ENCODE measurements around the gene PDE11A. TPM values are rescaled to one million over a fixed set of nuclear protein-coding genes. Genes with fewer than 3 reads are reported as not detected.

The PDE11A gene
- total and polyA plus RNA-seq, 2 experiments from 2014 or later = 0.34 to 0.86 TPM

DNA sequence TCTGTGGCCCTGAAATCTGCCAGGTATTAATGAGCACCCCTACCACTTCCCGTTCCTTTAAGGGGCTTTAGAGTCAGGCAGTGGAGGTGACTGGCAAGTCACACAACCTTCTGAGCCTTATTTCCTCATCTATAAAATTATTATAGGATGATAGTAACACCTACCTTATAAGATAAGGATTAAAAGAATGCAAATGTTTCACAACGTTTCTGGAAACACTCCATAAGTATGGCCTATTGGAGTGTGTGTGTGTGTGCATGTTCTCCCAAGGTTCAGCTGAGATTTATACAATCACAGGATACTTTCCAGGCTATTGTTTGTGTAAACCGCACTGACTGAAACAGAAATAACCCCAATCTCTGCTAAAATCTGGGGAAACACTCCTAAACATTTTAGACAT lies 176.0 kb downstream of the PDE11A start:
- TF ChIP-seq EZH2 (IDR thresholded peaks at IDR 0.05; ENCODE audit: insufficient read depth, poor library complexity, severe bottlenecking) (no peak), EZH2phosphoT487 (IDR thresholded peaks at IDR 0.05; ENCODE audit: insufficient read depth, low read depth) (no peak)
- no peaks in the 10 kb centered on the region for H3K4me1 ChIP-seq (ENCODE audit: insufficient read depth)
- H3K9ac ChIP-seq = no peak overlapping the region
- H3K4me3 ChIP-seq = no peak overlapping the region
- H3K79me2 ChIP-seq (ENCODE audit: insufficient read depth) = no peaks in the 10 kb centered on the region
- H4K20me1 ChIP-seq (ENCODE audit: insufficient read depth) = no peaks in the 10 kb centered on the region
- H3K27me3 ChIP-seq (replicated peaks; ENCODE audit: insufficient read depth) = no peaks in the 10 kb centered on the region
- no peak for DNase-seq
- H3K4me2 ChIP-seq (ENCODE audit: unreplicated experiment) = no peak overlapping the region
- H3K36me3 ChIP-seq (ENCODE audit: low read depth) = no peaks in the 10 kb centered on the region
- H2AFZ ChIP-seq = no peak overlapping the region
- WGBS, 2 experiments (ENCODE audit: low coverage in 1 of 2, low lambda C conversion rate in 2 of 2, missing lambda C conversion rate in 2 of 2) = 23 to 32% methylated on average over 3 of the region's 3 CpGs
- H3K9me2 ChIP-seq (ENCODE audit: insufficient read depth) = no peaks in the 10 kb centered on the region
- in situ Hi-C loops (cut with MboI) = no loop called here
- H3F3A ChIP-seq (ENCODE audit: insufficient read depth) = no peaks in the 10 kb centered on the region
- no peak overlapping the region for H3K27ac ChIP-seq
- H3K9me3 ChIP-seq (ENCODE audit: low read depth) = no peaks in the 10 kb centered on the region

DNA sequence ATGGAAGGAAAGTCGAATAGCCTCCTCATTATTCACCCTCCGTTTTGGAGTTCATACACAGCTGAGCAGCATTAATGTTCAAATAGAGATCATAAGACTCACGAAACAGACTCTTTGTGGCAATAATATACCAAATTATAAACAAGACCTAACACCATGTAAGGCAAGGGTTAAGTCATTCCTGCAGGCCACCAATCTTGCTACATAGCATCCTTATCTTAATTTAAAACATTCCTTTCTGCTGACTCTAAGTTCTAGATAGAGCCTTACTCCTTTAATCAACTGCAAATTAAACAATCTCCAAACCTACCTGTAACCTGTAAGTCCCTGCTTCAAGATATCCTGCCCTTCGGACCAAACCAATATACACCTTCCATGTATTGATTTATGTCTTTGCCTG lies 178.0 kb downstream of the PDE11A start:
- Histone ChIP-seq H3K79me2 (ENCODE audit: insufficient read depth) (no peaks in the 10 kb centered on the region), H3K4me1 (ENCODE audit: insufficient read depth) (no peaks in the 10 kb centered on the region), H3K9me3 (ENCODE audit: low read depth) (no peaks in the 10 kb centered on the region), H3K9me2 (ENCODE audit: insufficient read depth) (no peaks in the 10 kb centered on the region; the same call in 1 of the 2 replicates), H3K27me3 (replicated peaks; ENCODE audit: insufficient read depth) (no peaks in the 10 kb centered on the region), H3K36me3 (ENCODE audit: low read depth) (no peaks in the 10 kb centered on the region), H3K4me2 (ENCODE audit: unreplicated experiment) (no peak overlapping the region), H2AFZ (no peak overlapping the region), H4K20me1 (ENCODE audit: insufficient read depth) (no peaks in the 10 kb centered on the region), H3F3A (ENCODE audit: insufficient read depth) (no peaks in the 10 kb centered on the region), H3K9ac (no peak overlapping the region), H3K27ac (no peak overlapping the region), H3K4me3 (no peak overlapping the region)
- 29 to 31% methylated on average over 4 of the region's 4 CpGs for WGBS, 2 experiments (ENCODE audit: low coverage in 1 of 2, low lambda C conversion rate in 2 of 2, missing lambda C conversion rate in 2 of 2)
- DNase-seq = no peak
- TF ChIP-seq EZH2 (IDR thresholded peaks at IDR 0.05; ENCODE audit: insufficient read depth, poor library complexity, severe bottlenecking) = no peak
- in situ Hi-C loops (cut with MboI) = no loop called here

DNA sequence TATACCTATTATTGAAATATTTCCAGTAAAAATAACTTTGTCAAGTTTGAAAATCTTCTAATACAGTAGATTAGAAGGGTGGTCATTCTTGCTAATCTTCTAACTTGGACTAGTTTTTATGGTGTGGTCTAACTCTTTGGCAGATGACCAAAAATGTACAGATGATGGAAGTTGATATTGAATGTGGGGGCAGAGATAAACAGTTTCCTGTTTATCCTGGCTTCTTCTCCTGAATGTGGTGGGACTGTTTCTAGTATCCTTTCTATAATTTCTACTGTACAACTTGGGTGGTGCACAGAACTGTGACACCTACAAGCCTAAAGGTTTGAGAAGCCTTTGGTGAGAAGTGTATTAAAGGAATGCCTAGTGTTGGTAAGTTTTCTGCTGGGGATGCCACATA lies 178.7 kb downstream of the PDE11A start:
- no peak overlapping the region for H3K27ac ChIP-seq
- no peaks in the 10 kb centered on the region for H3K9me3 ChIP-seq (ENCODE audit: low read depth)
- H3K9ac ChIP-seq = no peak overlapping the region
- H2AFZ ChIP-seq = no peak overlapping the region
- H3K4me1 ChIP-seq (ENCODE audit: insufficient read depth) = no peaks in the 10 kb centered on the region
- H3K4me3 ChIP-seq = no peak overlapping the region
- H3K36me3 ChIP-seq (ENCODE audit: low read depth) = no peaks in the 10 kb centered on the region
- H4K20me1 ChIP-seq (ENCODE audit: insufficient read depth) = no peaks in the 10 kb centered on the region
- H3K79me2 ChIP-seq (ENCODE audit: insufficient read depth) = no peaks in the 10 kb centered on the region
- TF ChIP-seq EZH2phosphoT487 (IDR thresholded peaks at IDR 0.05; ENCODE audit: insufficient read depth, low read depth) (no peak), EZH2 (IDR thresholded peaks at IDR 0.05; ENCODE audit: insufficient read depth, poor library complexity, severe bottlenecking) (no peak)
- no peak for DNase-seq
- no peaks in the 10 kb centered on the region for H3F3A ChIP-seq (ENCODE audit: insufficient read depth)
- in situ Hi-C loops (cut with MboI) = no loop called here
- H3K4me2 ChIP-seq (ENCODE audit: unreplicated experiment) = no peak overlapping the region
- no peaks in the 10 kb centered on the region for H3K27me3 ChIP-seq (replicated peaks; ENCODE audit: insufficient read depth)
- no peaks in the 10 kb centered on the region; the same call in 1 of the 2 replicates for H3K9me2 ChIP-seq (ENCODE audit: insufficient read depth)

DNA sequence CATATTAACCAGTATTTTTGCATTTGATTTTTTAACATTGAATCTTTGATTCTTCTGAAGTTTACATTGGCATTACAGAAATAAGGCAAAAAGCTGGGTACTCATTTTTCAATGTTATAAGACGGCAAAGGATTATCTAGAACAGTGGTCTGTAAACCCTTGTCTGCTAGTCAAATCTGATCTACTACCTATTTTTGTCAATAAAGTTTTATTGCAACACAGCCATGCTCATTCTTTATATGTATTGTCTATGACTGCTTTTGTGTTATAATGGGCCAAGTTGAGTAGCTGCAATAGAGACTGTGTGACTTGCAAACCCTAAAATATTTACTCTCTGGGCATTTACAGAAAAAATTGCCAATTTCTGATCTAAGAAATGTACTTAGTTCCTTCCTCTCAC lies 181.0 kb downstream of the PDE11A start:
- no peak for TF ChIP-seq EZH2 (IDR thresholded peaks at IDR 0.05; ENCODE audit: insufficient read depth, poor library complexity, severe bottlenecking)
- no peak for TF ChIP-seq EZH2phosphoT487 (IDR thresholded peaks at IDR 0.05; ENCODE audit: insufficient read depth, low read depth)
- H3K79me2 ChIP-seq (ENCODE audit: insufficient read depth) = no peaks in the 10 kb centered on the region
- in situ Hi-C loops (cut with MboI) = no loop called here

DNA sequence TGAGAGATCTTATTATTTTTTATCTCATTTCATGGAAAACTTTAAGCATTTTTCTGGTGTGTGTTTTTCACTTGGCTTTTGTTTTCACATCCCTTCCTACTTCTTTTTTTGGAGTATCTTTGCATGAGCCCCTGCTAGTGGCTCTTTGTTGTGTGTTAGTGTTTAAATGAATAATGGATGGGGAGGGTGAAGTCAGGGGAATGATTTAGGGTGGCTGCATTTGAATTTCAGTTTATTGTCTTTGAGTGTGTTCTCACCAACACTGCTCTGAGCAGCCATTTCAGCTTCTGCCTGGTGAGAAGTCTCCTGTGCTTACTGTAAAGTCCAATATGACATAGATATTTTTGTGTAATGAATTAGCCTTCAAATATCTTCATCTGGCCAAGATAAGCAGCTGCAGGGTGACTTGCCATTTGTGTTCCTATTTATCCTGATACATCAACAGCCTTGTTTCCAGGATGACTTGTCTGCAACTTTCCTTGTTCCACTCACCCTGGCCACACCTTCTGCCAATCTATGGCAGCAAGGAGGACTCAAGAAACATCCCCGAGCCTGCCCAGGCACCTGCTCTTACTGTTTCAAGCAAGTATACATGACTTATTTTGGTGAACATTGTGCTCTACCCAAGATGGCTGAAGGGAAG lies 182.6 kb downstream of the PDE11A start:
- WGBS, 2 experiments (ENCODE audit: low coverage in 1 of 2, low lambda C conversion rate in 2 of 2, missing lambda C conversion rate in 2 of 2) = 24 to 45% methylated on average over 1 of the region's 1 CpG
- no peak for TF ChIP-seq EZH2phosphoT487 (IDR thresholded peaks at IDR 0.05; ENCODE audit: insufficient read depth, low read depth)
- TF ChIP-seq EZH2 (IDR thresholded peaks at IDR 0.05; ENCODE audit: insufficient read depth, poor library complexity, severe bottlenecking) = no peak
- no peak overlapping the region for H3K27ac ChIP-seq
- H3K4me3 ChIP-seq = no peak overlapping the region
- no peaks in the 10 kb centered on the region for H3K79me2 ChIP-seq (ENCODE audit: insufficient read depth)
- no peaks in the 10 kb centered on the region for H3K36me3 ChIP-seq (ENCODE audit: low read depth)
- H4K20me1 ChIP-seq (ENCODE audit: insufficient read depth) = no peaks in the 10 kb centered on the region
- no peak overlapping the region for H2AFZ ChIP-seq
- in situ Hi-C loops (cut with MboI) = no loop called here
- H3F3A ChIP-seq (ENCODE audit: insufficient read depth) = no peaks in the 10 kb centered on the region
- H3K9me3 ChIP-seq (ENCODE audit: low read depth) = no peaks in the 10 kb centered on the region
- no peaks in the 10 kb centered on the region; the same call in 1 of the 2 replicates for H3K9me2 ChIP-seq (ENCODE audit: insufficient read depth)
- H3K9ac ChIP-seq = no peak overlapping the region
- H3K4me2 ChIP-seq (ENCODE audit: unreplicated experiment) = no peak overlapping the region
- no peaks in the 10 kb centered on the region for H3K27me3 ChIP-seq (replicated peaks; ENCODE audit: insufficient read depth)
- H3K4me1 ChIP-seq (ENCODE audit: insufficient read depth) = no peaks in the 10 kb centered on the region
- DNase-seq = no peak

More for the DNA sequence above, 181.0 kb downstream of the PDE11A start:
- Histone ChIP-seq H3K4me2 (ENCODE audit: unreplicated experiment) (no peak overlapping the region), H2AFZ (no peak overlapping the region), H3K4me3 (no peak overlapping the region), H3K9me2 (ENCODE audit: insufficient read depth) (no peaks in the 10 kb centered on the region; the same call in 1 of the 2 replicates), H3K9ac (no peak overlapping the region), H3K4me1 (ENCODE audit: insufficient read depth) (no peaks in the 10 kb centered on the region), H3K27me3 (replicated peaks; ENCODE audit: insufficient read depth) (no peaks in the 10 kb centered on the region), H3F3A (ENCODE audit: insufficient read depth) (no peaks in the 10 kb centered on the region), H3K9me3 (ENCODE audit: low read depth) (no peaks in the 10 kb centered on the region), H3K36me3 (ENCODE audit: low read depth) (no peaks in the 10 kb centered on the region), H3K27ac (no peak overlapping the region), H4K20me1 (ENCODE audit: insufficient read depth) (no peaks in the 10 kb centered on the region)
- WGBS, 2 experiments (ENCODE audit: low coverage in 1 of 2, low lambda C conversion rate in 2 of 2, missing lambda C conversion rate in 2 of 2) = 14 to 17% methylated on average over 1 of the region's 1 CpG
- DNase-seq = no peak

Measured in GM23248 (cell line).